CD4-positive, alpha-beta T cell (primary cell): Measurements from ENCODE around the gene MICAL3. TPM values are rescaled to one million over a fixed set of nuclear protein-coding genes. Genes with fewer than 3 reads are reported as not detected.
"Not testable (repeated sequence)": the region's sequence is repeated elsewhere in the genome, so short reads cannot be mapped to it uniquely, and the experiment has no call there.

Source experiments
- ATAC-seq: fragments of 200-7000 bp; cut with Tn5 transposase; one replicate; pipeline ENCODE4 v1.10.0; 2022; ENCODE audit warnings: mild to moderate bottlenecking; ENCODE audit not compliant: poor library complexity
- CTCF ChIA-PET: fragments of 350-600 bp; sonication (Branson Sonifier 250); formaldehyde crosslinking; loops from one replicate; lab custom pipeline; 2021; ENCODE audit warnings: antibody characterized with exemption, inconsistent platforms; lab: Charles Lee
- POLR2A ChIA-PET: fragments of 350-600 bp; sonication (Branson Sonifier 250); formaldehyde crosslinking; loops from one replicate; lab custom pipeline; 2021; ENCODE audit warnings: antibody characterized with exemption, inconsistent platforms; lab: Charles Lee
- DNase-seq, 14 experiments: peaks; one replicate each; pipeline ENCODE4 v3.0.0-alpha.2; 2013 to 2020; ENCODE audit warnings: mixed read lengths in 2 of 14
- H3K27ac ChIP-seq, 2 donors: one replicate each; pipeline versions ENCODE4 v1.5.1 to v1.7.0; 2013; ENCODE audit warnings: low read length in 2 of 2, low read depth in 1 of 2, mild to moderate bottlenecking in 1 of 2
- H3K27me3 ChIP-seq, 2 experiments: 1 replicate in 1 of 2; 2 replicates in 1 of 2; pipeline versions ENCODE4 v1.6.1 to v1.7.0; 2013; ENCODE audit warnings: low read length in 2 of 2, control low read depth in 1 of 2, mild to moderate bottlenecking in 1 of 2, moderate library complexity in 1 of 2; ENCODE audit not compliant: insufficient read depth in 2 of 2, control insufficient read depth in 1 of 2
- H3K36me3 ChIP-seq: one replicate; pipeline ENCODE4 v1.6.1; 2013; ENCODE audit warnings: low read length, control low read depth; ENCODE audit not compliant: insufficient read depth
- H3K4me1 ChIP-seq: one replicate; pipeline ENCODE4 v1.6.1; 2013; ENCODE audit warnings: low read length, control low read depth; ENCODE audit not compliant: insufficient read depth
- H3K4me3 ChIP-seq: one replicate; pipeline ENCODE4 v1.5.1; 2013; ENCODE audit warnings: mild to moderate bottlenecking, low read length, moderate library complexity
- H3K9me3 ChIP-seq, 2 experiments: 1 replicate in 1 of 2; 2 replicates in 1 of 2; pipeline versions ENCODE4 v1.6.1 to v1.7.0; 2013; ENCODE audit warnings: low read length in 2 of 2, mild to moderate bottlenecking in 2 of 2, control low read depth in 1 of 2, moderate library complexity in 1 of 2; ENCODE audit not compliant: control insufficient read depth in 1 of 2, insufficient read depth in 1 of 2
- H3K27ac Mint-ChIP-seq: one replicate; pipeline ENCODE4 v1.8.0; 2020; ENCODE audit warnings: mixed read lengths
- H3K27me3 Mint-ChIP-seq: one replicate; pipeline ENCODE4 v1.8.0; 2021; ENCODE audit warnings: mixed read lengths
- H3K36me3 Mint-ChIP-seq: one replicate; pipeline ENCODE4 v1.8.0; 2021; ENCODE audit warnings: low read depth, mixed read lengths
- H3K4me1 Mint-ChIP-seq: one replicate; pipeline ENCODE4 v1.8.0; 2021; ENCODE audit warnings: low read depth, mixed read lengths
- H3K4me3 Mint-ChIP-seq: one replicate; pipeline ENCODE4 v1.8.0; 2020; ENCODE audit warnings: mild to moderate bottlenecking, mixed read lengths
- H3K9me3 Mint-ChIP-seq: one replicate; pipeline ENCODE4 v1.8.0; 2020; ENCODE audit warnings: mixed read lengths
- intact Hi-C, 2 experiments: fragments of 100-400 bp; cut with DNase I in 1 of 2; cut with micrococcal nuclease in 1 of 2; formaldehyde crosslinking; loops; one replicate each; pipeline versions ENCODE4 v1.15.1 to v1.9.0; 2023 to 2025; cut with DNase I, micrococcal nuclease
- total RNA-seq, 174 experiments: library from RNA in 2 of 174; stranded (reverse) in 2 of 174; gene quantifications; one replicate each; pipeline ENCODE4 v1.2.3 and lab custom pipeline; 2021 to 2026
- TF ChIP-seq, protein P1 (sequence below): fragments of 200-600 bp; IDR thresholded peaks from one replicate; pipeline ENCODE4 v1.8.0; 2022; ENCODE audit warnings: antibody characterized with exemption, mild to moderate bottlenecking

MICAL3 gene
- total RNA-seq, 2 experiments from 2014 or later: 9.4 to 9.9 TPM

GRCh38 chr22:18065256-18065655 is 40.9 kb upstream of the MICAL3 start:
- H3K4me3 Mint-ChIP-seq: no peak overlapping the region
- POLR2A ChIA-PET: no interaction called here

GRCh38 chr22:18064636-18065035 is 40.3 kb upstream of the MICAL3 start:
- H3K27ac ChIP-seq: no peak overlapping the region
- POLR2A ChIA-PET: no interaction called here
- CTCF ChIA-PET: no interaction called here
- Mint-ChIP-seq H3K36me3 (no peaks in the 10 kb centered on the region), H3K4me3 (no peak overlapping the region), H3K27ac (no peak overlapping the region), H3K9me3 (no peaks in the 10 kb centered on the region), H3K4me1 (no peaks in the 10 kb centered on the region), H3K27me3 (peaks cover 58% of the 10 kb centered on the region)
- intact Hi-C loops: no loop called here
- H3K9me3 ChIP-seq: no peaks in the 10 kb centered on the region
- H3K36me3 ChIP-seq: no peaks in the 10 kb centered on the region
- TF ChIP-seq, protein P1, sequence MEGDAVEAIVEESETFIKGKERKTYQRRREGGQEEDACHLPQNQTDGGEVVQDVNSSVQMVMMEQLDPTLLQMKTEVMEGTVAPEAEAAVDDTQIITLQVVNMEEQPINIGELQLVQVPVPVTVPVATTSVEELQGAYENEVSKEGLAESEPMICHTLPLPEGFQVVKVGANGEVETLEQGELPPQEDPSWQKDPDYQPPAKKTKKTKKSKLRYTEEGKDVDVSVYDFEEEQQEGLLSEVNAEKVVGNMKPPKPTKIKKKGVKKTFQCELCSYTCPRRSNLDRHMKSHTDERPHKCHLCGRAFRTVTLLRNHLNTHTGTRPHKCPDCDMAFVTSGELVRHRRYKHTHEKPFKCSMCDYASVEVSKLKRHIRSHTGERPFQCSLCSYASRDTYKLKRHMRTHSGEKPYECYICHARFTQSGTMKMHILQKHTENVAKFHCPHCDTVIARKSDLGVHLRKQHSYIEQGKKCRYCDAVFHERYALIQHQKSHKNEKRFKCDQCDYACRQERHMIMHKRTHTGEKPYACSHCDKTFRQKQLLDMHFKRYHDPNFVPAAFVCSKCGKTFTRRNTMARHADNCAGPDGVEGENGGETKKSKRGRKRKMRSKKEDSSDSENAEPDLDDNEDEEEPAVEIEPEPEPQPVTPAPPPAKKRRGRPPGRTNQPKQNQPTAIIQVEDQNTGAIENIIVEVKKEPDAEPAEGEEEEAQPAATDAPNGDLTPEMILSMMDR: no peak
- no peak for DNase-seq
- peaks cover 20 to 27% of the 10 kb centered on the region in 2 experiments for H3K27me3 ChIP-seq
- H3K4me3 ChIP-seq: no peak overlapping the region
- ATAC-seq: no peak
- H3K4me1 ChIP-seq: no peaks in the 10 kb centered on the region

More at GRCh38 chr22:18065256-18065655, 40.9 kb upstream of the MICAL3 start:
- intact Hi-C loops: no loop called here
- no peak overlapping the region for H3K27ac Mint-ChIP-seq
- H3K27me3 ChIP-seq: peaks cover 20 to 27% of the 10 kb centered on the region in 2 experiments
- H3K9me3 Mint-ChIP-seq: no peaks in the 10 kb centered on the region
- peaks cover 55% of the 10 kb centered on the region for H3K27me3 Mint-ChIP-seq
- TF ChIP-seq, protein P1: no peak
- H3K4me3 ChIP-seq: no peak overlapping the region
- ATAC-seq (no peak), DNase-seq (no peak)
- H3K36me3 Mint-ChIP-seq: no peaks in the 10 kb centered on the region
- H3K4me1 ChIP-seq: no peaks in the 10 kb centered on the region
- no peaks in the 10 kb centered on the region for H3K36me3 ChIP-seq
- H3K4me1 Mint-ChIP-seq: no peaks in the 10 kb centered on the region
- no peaks in the 10 kb centered on the region for H3K9me3 ChIP-seq
- CTCF ChIA-PET: no interaction called here
- H3K27ac ChIP-seq: no peak overlapping the region

DNA sequence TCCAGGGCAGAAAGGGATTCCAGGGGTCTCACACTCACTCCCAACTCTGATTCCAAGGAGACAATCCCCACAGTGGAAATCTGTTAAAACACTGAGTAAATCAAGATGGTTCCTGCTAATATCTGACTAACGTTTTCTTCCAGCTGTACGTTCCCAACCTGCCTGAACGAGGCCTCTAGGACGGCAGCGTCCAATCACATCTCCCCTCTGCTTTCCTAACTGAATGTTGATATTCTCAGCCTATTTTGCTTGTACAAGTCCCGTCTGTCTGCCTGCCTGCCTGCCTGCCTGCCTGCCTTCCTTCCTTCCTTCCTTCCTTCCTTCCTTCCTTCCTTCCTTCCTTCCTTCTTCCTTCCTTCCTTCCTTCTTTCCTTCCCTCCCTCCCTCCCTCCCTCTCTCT is 39.4 kb upstream of the MICAL3 start:
- H3K9me3 ChIP-seq, H3K4me3 Mint-ChIP-seq, ATAC-seq, H3K4me3 ChIP-seq, H3K36me3 Mint-ChIP-seq, POLR2A ChIA-PET, H3K27ac ChIP-seq, CTCF ChIA-PET, H3K4me1 ChIP-seq, DNase-seq, intact Hi-C loops, H3K9me3 Mint-ChIP-seq, H3K27ac Mint-ChIP-seq, H3K4me1 Mint-ChIP-seq, H3K36me3 ChIP-seq: not testable (repeated sequence)
- peaks cover 62% of the 10 kb centered on the region for H3K27me3 Mint-ChIP-seq
- H3K27me3 ChIP-seq: peaks cover 20 to 27% of the 10 kb centered on the region in 2 experiments

DNA sequence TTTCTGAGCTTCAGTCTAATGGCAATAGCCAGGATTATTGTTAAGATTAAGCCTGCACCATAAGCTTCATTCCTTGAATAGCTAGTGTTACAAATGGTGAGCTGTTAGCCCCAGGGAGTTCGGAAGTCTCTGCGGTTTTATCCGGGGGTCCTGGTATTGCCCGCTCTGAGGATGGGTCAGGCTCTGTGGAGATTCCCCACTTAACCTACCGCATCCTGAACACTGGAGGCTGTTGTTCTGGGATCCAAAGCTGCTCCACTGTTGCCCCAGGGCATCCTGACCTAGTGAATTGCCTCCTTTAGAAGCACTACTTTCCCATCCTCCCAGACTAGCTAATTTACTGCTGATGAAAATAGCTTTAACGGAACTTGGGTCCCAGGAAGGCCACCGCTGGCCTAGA is 38.9 kb upstream of the MICAL3 start:
- Histone ChIP-seq H3K36me3 (no peaks in the 10 kb centered on the region), H3K4me3 (no peak overlapping the region), H3K9me3 (no peaks in the 10 kb centered on the region), H3K27ac (no peak overlapping the region), H3K27me3 (peaks cover 20 to 27% of the 10 kb centered on the region in 2 experiments), H3K4me1 (no peaks in the 10 kb centered on the region)
- Mint-ChIP-seq H3K9me3 (no peaks in the 10 kb centered on the region), H3K4me3 (no peak overlapping the region), H3K36me3 (no peaks in the 10 kb centered on the region), H3K27ac (no peak overlapping the region), H3K4me1 (no peaks in the 10 kb centered on the region), H3K27me3 (peaks cover 59% of the 10 kb centered on the region)
- intact Hi-C loops: no loop called here
- DNase-seq (no peak), ATAC-seq (no peak)
- TF ChIP-seq, protein P1: no peak
- CTCF ChIA-PET: no interaction called here
- POLR2A ChIA-PET: no interaction called here
